Measurements from ENCODE around the gene DERA.

The DERA gene

GRCh38 chr12:16030744-16031143 is 119.6 kb downstream of the DERA start:
- Histone ChIP-seq H3K79me2 (ENCODE audit: insufficient read depth, low read length) (no peaks in the 10 kb centered on the region), H2AFZ (ENCODE audit: low read length) (no peak overlapping the region), H3K4me1 (ENCODE audit: insufficient read depth, low read length, severe bottlenecking) (no peaks in the 10 kb centered on the region), H3K9me3 (ENCODE audit: low read length) (no peaks in the 10 kb centered on the region), H4K20me1 (ENCODE audit: insufficient read depth, low read length) (no peaks in the 10 kb centered on the region), H3K27ac (ENCODE audit: low read depth, low read length, poor library complexity, severe bottlenecking) (no peak overlapping the region), H3K36me3 (ENCODE audit: insufficient read depth, low read length) (peaks cover 7% of the 10 kb centered on the region; the same call in 1 of the 2 replicates), H3K4me2 (ENCODE audit: low read length) (no peak overlapping the region), H3K4me3 (ENCODE audit: low read depth, low read length, poor library complexity, severe bottlenecking) (no peak overlapping the region), H3K9me2 (ENCODE audit: low read depth, low read length) (no peaks in the 10 kb centered on the region), H3K27me3 (ENCODE audit: insufficient read depth, low read length) (no peaks in the 10 kb centered on the region), H3K9ac (ENCODE audit: low read length) (no peak overlapping the region), H3F3A (ENCODE audit: insufficient read depth, low read length) (no peaks in the 10 kb centered on the region)
- TF ChIP-seq, protein P1, sequence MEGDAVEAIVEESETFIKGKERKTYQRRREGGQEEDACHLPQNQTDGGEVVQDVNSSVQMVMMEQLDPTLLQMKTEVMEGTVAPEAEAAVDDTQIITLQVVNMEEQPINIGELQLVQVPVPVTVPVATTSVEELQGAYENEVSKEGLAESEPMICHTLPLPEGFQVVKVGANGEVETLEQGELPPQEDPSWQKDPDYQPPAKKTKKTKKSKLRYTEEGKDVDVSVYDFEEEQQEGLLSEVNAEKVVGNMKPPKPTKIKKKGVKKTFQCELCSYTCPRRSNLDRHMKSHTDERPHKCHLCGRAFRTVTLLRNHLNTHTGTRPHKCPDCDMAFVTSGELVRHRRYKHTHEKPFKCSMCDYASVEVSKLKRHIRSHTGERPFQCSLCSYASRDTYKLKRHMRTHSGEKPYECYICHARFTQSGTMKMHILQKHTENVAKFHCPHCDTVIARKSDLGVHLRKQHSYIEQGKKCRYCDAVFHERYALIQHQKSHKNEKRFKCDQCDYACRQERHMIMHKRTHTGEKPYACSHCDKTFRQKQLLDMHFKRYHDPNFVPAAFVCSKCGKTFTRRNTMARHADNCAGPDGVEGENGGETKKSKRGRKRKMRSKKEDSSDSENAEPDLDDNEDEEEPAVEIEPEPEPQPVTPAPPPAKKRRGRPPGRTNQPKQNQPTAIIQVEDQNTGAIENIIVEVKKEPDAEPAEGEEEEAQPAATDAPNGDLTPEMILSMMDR (IDR thresholded peaks at IDR 0.05; ENCODE audit: low read length), result no peak
- TF ChIP-seq EZH2 (IDR thresholded peaks at IDR 0.05; ENCODE audit: borderline replicate concordance, low read length), result no peak

- Histone ChIP-seq H3K36me3 (ENCODE audit: insufficient read depth, low read length) (peaks cover 10% of the 10 kb centered on the region; the same call in 1 of the 2 replicates), H3K4me1 (ENCODE audit: insufficient read depth, low read length, severe bottlenecking) (no peaks in the 10 kb centered on the region), H3K9me2 (ENCODE audit: low read depth, low read length) (no peaks in the 10 kb centered on the region), H3F3A (ENCODE audit: insufficient read depth, low read length) (no peaks in the 10 kb centered on the region), H2AFZ (ENCODE audit: low read length) (no peak overlapping the region), H3K4me3 (ENCODE audit: low read depth, low read length, poor library complexity, severe bottlenecking) (no peak overlapping the region), H3K9me3 (ENCODE audit: low read length) (no peaks in the 10 kb centered on the region), H4K20me1 (ENCODE audit: insufficient read depth, low read length) (no peaks in the 10 kb centered on the region), H3K79me2 (ENCODE audit: insufficient read depth, low read length) (no peaks in the 10 kb centered on the region), H3K9ac (ENCODE audit: low read length) (no peak overlapping the region), H3K27me3 (ENCODE audit: insufficient read depth, low read length) (no peaks in the 10 kb centered on the region), H3K27ac (ENCODE audit: low read depth, low read length, poor library complexity, severe bottlenecking) (no peak overlapping the region), H3K4me2 (ENCODE audit: low read length) (no peak overlapping the region)
- TF ChIP-seq EZH2 (IDR thresholded peaks at IDR 0.05; ENCODE audit: borderline replicate concordance, low read length), result no peak
- TF ChIP-seq, protein P1 (IDR thresholded peaks at IDR 0.05; ENCODE audit: low read length), result no peak
Observed at GRCh38 chr12:16034136-16034817, 123.1 kb downstream of the DERA start.

GRCh38 chr12:16036073-16036472 is 124.9 kb downstream of the DERA start:
- H3K4me2 ChIP-seq (ENCODE audit: low read length), result no peak overlapping the region
- H3K79me2 ChIP-seq (ENCODE audit: insufficient read depth, low read length), result no peaks in the 10 kb centered on the region
- H4K20me1 ChIP-seq (ENCODE audit: insufficient read depth, low read length), result no peaks in the 10 kb centered on the region
- H3K4me1 ChIP-seq (ENCODE audit: insufficient read depth, low read length, severe bottlenecking), result no peaks in the 10 kb centered on the region
- no peaks in the 10 kb centered on the region for H3K9me3 ChIP-seq (ENCODE audit: low read length)
- H2AFZ ChIP-seq (ENCODE audit: low read length), result no peak overlapping the region
- no peaks in the 10 kb centered on the region for H3F3A ChIP-seq (ENCODE audit: insufficient read depth, low read length)
- H3K9ac ChIP-seq (ENCODE audit: low read length), result no peak overlapping the region
- no peaks in the 10 kb centered on the region for H3K9me2 ChIP-seq (ENCODE audit: low read depth, low read length)
- H3K27me3 ChIP-seq (ENCODE audit: insufficient read depth, low read length), result no peaks in the 10 kb centered on the region
- H3K27ac ChIP-seq (ENCODE audit: low read depth, low read length, poor library complexity, severe bottlenecking), result no peak overlapping the region
- TF ChIP-seq, protein P1 (IDR thresholded peaks at IDR 0.05; ENCODE audit: low read length), result no peak
- TF ChIP-seq EZH2 (IDR thresholded peaks at IDR 0.05; ENCODE audit: borderline replicate concordance, low read length), result no peak
- H3K36me3 ChIP-seq (ENCODE audit: insufficient read depth, low read length), result peaks cover 11% of the 10 kb centered on the region; the same call in 1 of the 2 replicates
- no peak overlapping the region for H3K4me3 ChIP-seq (ENCODE audit: low read depth, low read length, poor library complexity, severe bottlenecking)

Measured in OCI-LY1 (cell line).